Adrenal gland (tissue), 5 donors: ENCODE data around the gene HOXA3.
A peak's percentile ranks its signal among the peaks of the same experiment; 100 is the strongest.

Experiments used
- CTCF ChIP-seq, 6 experiments: fragments of 450-650 bp in 4 of 6; fragments of 200-600 bp in 2 of 6; sonication (generic) in 1 of 6; IDR thresholded peaks; 1 replicate in 5 of 6; 2 replicates in 1 of 6; pipeline versions ENCODE4 v1.5.1 to v1.8.0; 2016 to 2021; ENCODE audit warnings: antibody characterized with exemption in 6 of 6, mild to moderate bottlenecking in 2 of 6, moderate library complexity in 1 of 6
- POLR2A ChIP-seq, 2 donors: fragments of 450-650 bp; IDR thresholded peaks; one replicate each; pipeline ENCODE4 v1.6.1; 2017; ENCODE audit warnings: antibody characterized with exemption in 2 of 2, mild to moderate bottlenecking in 2 of 2, moderate library complexity in 1 of 2
- donor health status: DM: no; HTN: no; CAD: no.

GRCh38 chr7:27156508-27156898 lies 4.1 kb upstream of the HOXA3 start, which contains the start of gene HOXA7:
- TF ChIP-seq CTCF (IDR thresholded peaks at IDR 0.05): no peak
- peak in 1 of 2 donors; percentile 35 for TF ChIP-seq POLR2A (IDR thresholded peaks at IDR 0.05)
